Hematopoietic multipotent progenitor cell treated with erythropoietin and hydrocortisone succinate and interleukin-3 and kit ligand, for 17 days (in vitro differentiated cells): ENCODE results near the gene NUP160.
"Not testable (repeated sequence)": the region's sequence is repeated elsewhere in the genome, so short reads cannot be mapped to it uniquely, and the experiment has no call there.

Experiments used
- DNase-seq: peaks from one replicate; pipeline ENCODE4 v3.0.0-alpha.2; 2015; ENCODE audit warnings: low spot score

The NUP160 gene

DNA sequence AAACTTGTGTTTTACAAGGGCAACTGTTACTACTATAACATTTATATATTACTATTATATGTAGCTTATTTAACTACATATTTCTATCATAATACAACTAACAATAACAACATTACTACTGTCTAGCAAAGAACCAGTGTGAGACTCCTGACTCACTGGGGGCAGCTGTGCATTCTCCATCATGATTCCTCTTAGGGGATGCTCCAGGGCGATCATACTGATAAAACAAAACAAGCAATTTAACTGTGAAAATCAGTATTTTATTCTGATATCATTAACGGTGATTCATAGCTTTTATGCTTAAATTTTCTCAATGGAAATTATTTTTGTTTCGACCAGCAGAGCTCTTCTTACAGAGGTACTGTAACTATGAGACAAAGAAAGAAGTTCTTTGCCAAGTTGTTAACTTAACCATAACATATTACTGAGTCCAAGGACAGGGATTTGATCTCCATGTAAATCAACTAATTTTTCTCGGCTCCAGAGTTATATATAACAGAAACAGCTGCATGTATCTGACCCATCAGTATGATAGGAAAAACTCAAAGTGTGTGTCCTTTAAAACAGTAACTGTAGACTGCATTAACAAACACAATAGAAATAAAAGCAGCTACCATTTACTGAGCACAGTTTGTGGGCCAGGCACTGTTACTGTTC, 56.2 kb downstream of the NUP160 start:
- no peak for DNase-seq

DNA sequence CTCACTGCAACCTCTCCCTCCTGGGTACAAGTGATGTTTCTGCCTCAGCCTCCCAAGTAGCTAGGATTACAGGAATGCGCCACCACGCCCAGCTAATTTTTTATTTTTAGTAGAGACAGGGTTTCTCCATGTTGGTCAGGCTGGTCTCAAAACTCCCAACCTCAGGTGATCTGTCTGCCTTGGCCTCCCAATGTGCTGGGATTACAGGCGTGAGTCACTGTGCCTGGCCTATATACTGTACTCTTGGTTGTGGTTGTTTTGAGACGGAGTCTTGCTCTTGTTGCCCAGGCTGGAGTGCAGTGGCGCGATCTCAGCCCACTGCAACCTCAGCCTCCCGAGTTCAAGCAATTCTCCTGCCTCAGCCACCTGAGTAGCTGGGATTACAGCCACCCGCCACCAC, 58.1 kb downstream of the NUP160 start:
- not testable (repeated sequence) for DNase-seq

DNA sequence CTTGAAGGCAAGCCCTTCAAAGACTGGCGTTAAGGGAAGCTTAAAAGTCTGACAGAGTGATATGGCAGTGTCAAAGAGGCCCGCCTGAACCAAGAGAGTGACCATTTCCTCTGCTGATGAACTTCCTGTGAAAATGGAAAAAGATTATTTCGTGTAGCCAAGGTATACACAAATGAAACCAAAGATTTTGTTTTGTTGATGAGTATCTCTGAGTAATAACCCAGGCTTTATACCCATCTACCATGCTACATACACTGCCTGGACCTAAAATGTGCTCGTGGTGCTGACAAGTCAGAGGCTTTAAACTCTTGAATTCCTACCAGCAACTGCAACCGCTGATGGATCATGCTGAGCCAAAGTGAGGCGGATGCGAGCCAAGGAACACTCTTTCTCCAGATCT, 60.0 kb downstream of the NUP160 start:
- DNase-seq: no peak

DNA sequence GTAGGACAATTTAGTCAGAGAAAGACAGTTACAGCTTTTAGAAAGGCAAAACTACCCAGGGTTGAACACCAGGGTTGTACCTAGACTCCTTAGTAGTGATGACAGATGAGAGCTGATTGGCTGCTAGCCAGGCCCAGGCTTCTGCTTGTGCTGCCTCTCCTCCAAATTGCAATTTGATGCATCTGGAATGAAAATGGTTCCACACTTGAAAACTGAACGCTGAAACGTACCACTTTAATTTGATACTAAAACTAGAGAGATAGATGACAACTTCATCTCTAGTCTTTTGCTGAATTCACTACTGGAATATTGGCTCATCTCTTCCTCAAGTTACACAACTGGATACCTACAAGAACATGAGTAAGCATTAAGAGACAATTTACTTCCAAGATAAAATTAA, 61.8 kb downstream of the NUP160 start:
- no peak for DNase-seq

DNA sequence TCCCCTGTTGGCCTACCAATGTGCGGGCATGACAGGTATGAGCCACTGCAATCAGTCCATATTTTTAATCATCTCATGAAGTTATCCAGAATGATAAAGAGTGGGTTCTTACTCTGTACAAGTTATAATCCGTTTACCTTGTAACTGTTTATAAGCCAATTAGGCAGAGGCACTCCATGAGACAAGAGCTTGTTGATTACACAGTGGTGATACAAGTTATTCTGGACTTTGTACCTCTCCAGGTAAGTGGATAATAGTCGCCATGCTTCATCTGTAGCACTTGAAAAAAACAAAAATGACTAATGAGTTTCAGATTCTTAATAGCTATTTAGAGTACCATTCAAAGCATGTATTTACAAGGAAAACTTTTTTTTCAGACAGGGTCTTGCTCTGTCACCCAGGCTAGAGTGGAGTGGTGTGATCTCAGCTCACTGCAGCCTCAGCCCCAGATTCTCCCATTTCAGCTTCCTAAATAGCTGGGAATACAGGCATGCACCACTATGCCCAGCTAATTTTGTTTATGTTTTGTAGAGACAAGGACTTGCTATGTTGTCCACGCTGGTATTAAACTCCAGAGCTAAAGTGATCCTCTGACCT, 63.3 kb downstream of the NUP160 start:
- no peak for DNase-seq

DNA sequence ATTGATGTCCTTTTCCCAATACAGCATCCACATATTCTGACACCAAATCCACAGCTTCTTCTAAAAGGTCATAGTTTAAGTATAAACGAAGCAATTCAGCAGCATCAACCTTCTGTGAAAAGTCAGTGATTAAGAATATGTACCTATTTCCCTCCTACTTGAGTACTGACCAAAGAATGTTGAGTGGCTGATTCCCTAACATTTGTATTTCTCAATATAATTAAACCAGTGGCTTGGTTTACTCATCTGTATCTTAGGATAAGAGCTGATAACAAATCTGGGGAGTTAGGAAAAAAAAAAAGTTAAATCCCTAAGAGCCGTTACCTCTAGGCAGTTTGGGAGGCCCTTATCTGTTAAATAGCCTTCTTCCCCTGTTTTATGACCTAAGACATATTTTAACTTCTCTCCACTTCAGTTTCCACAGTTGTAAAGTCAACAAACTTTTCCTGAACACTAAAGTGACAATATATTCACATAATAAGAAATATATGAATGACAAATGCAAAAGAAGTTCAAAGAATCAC, 65.0 kb downstream of the NUP160 start:
- no peak for DNase-seq

DNA sequence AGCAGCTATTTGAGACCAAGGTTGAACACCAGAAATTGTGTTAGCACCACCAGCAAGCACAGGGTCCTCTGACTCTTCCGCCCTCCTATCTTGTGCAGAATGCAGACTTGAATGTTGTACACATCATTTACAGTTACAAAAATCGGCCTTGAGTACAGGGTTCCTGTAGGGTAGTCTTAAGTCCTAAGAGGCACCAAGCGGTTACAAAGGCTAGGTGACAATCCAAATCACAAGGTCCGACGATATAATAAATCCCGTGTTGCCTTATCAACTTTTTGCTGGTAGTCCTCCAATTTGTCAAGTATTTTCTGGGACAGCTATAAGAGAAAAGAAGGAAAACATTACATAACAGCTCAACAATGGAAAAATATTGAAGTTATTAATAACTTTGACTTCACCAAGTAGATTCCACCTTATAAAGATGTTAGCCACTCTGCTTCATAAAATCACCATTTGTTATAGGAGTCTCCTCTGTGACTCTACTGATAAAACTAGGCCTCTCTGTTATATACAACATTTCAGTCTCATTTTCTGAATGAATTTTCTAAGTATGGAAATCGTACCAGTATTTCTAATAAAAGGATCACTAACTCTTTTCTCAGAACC, 69.2 kb downstream of the NUP160 start:
- DNase-seq: no peak

GRCh38 chr11:47775240-47775869, 72.8 kb downstream of the NUP160 start:
- no peak for DNase-seq

- DNase-seq: no peak
Observed at GRCh38 chr11:47773882-47774281, 74.3 kb downstream of the NUP160 start.

DNA sequence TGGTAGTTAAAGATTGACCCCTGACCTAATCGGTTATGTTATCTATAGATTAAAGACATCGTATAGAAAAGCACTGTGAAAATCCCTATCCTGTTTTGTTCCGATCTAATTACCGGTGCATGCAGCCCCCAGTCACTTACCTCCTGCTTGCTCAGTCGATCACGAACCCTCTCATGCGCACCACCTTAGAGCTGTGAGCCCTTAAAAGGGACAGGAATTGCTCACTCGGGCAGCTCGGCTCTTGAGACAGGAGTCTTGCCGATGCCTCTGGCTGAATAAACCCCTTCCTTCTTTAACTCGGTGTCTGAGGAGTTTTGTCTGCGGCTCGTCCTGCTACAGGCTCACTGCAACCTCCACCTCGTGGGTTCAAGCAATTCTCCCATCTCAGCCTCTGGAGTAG, 78.6 kb downstream of the NUP160 start:
- DNase-seq: not testable (repeated sequence)

DNA sequence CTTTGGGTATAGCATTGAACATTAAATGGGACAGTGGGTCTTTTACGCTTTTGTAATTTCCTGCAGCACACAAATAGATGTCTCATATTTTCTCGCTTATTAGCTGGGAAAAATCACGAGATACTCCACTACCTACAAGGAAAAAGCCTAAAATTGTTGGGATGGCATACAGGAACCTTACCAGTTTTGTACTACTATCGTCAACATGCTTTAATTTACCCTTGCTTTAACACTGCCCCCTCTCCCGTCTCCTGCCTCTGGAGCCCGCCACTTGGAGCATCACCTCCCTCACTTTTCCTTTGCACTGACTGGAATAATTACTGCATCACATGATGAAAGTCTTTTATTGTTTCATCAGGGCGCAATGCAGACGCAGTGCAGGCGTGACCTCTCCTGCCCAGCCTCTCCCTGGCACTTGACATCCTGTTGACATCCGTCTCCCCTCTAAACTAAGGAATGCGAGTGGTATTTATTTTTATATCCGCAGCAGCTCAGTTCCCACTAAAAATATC, 80.0 kb downstream of the NUP160 start:
- DNase-seq: peak; percentile 22

GRCh38 chr11:47766509-47767227, 81.5 kb downstream of the NUP160 start:
- DNase-seq: peak; percentile 72

- DNase-seq: no peak
Observed at GRCh38 chr11:47765086-47765485, 83.1 kb downstream of the NUP160 start.

- DNase-seq: not testable (repeated sequence)
Observed at GRCh38 chr11:47759291-47759690, 88.9 kb downstream of the NUP160 start.

GRCh38 chr11:47756208-47756607, 91.9 kb downstream of the NUP160 start:
- DNase-seq: no peak

DNA sequence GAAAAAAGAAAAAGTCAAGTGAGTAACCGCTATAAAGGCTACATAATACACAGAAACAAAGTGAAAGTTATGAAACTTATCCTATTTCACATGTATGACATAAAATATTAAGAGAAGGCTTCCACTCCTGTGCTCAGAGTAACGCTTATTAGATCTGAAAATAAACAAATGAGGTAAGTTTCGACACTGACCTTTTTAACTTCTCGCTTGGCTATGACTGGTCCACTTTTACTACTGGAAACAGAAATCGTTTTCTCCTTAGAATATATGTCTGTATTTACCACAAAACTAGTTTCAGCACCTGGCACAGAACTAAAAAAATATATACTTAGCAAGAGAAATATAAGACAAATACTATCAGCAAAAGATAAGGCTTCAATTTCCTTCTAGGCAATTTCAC, 97.4 kb downstream of the NUP160 start:
- DNase-seq: no peak

GRCh38 chr11:47742494-47742893, 105.7 kb downstream of the NUP160 start:
- not testable (repeated sequence) for DNase-seq

DNA sequence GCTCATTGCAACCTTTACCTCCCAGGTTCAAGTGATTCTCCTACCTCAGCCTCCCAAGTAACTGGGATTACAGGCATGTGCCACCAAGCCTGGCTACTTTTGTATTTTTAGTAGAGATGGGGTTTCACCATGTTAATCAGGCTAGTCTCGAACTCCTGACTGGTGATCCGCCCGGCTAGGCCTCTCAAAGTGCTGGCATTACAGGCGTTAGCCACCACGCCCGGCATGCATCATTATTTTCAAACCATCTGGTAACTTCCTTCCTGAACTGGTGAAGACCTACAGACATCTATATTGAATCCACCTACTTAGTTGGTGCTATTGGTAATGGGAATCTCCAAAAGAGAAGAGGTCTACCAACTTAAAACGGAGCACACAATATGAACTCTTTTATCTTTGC, 110.3 kb downstream of the NUP160 start:
- not testable (repeated sequence) for DNase-seq

GRCh38 chr11:47732271-47732670, 115.9 kb downstream of the NUP160 start:
- DNase-seq: no peak

DNA sequence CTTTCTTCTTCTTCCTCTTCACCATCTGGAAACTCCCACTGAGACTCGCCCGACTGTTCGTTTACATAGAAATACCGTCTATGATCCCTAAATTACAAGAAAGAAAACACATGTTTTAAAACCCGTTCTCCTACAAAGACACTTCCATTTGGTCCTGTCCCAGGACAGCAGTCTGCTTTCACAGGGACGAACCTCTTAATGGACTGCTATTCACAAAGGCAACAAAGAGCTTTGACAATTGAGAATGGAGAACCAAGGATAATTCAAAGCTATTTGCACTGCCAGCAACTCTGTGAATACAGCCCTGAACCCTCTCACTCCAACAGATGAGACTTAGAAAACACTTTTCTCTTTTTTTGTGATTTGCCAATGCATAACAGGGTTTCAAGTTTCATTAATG, 116.7 kb downstream of the NUP160 start:
- no peak for DNase-seq
